ENCODE data around the gene KDM5D. TPM values are rescaled to one million over a fixed set of nuclear protein-coding genes. Genes with fewer than 3 reads are reported as not detected.

Gene KDM5D
- total and polyA plus RNA-seq, 2 of the 8 experiments (the other 6 are each of a cell fraction or from before 2014, with no cell fraction given) = 21.9 to 24.4 TPM

DNA sequence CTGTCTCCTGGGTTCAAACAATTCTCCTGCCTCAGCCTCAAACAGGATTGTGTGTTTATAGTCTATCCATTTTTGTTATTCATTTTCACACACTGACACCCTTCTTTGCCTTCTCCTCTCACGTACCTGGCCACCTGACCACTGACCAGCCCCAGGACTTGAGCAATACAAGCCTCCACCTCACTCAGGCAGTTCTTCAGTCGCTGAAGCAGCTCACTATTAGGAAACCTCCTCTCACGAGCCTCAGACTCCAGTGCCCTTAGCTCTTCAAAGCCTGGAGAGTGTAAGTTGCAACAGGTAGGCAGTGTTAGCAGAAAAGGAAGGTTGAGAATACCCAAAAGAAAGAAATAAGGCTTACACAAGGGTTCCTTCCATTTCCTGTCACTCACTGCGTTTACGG is 29.3 kb downstream of the KDM5D start:
- no peak overlapping the region for H3K18ac ChIP-seq (ENCODE audit: extremely low read depth, low read length)
- DNase-seq (ENCODE audit: low read depth in 1 of 2, low spot score in 2 of 2) (no peak), FAIRE-seq (no peak)
- H2AFZ ChIP-seq (ENCODE audit: low read length) = no peak overlapping the region
- H3K23ac ChIP-seq (ENCODE audit: insufficient read length) = no peak overlapping the region
- no peak overlapping the region for H2BK12ac ChIP-seq (ENCODE audit: low read depth, low read length)
- no peak overlapping the region for H3K9ac ChIP-seq (replicated peaks in 1 of 4; ENCODE audit: extremely low read depth in 1 of 4, low read depth in 3 of 4, low read length in 3 of 4)
- ChIA-PET POLR2A (ENCODE audit: partially characterized antibody) (interaction anchor here (0.8 kb wide), 1 partner anchor 9 kb away, joined by 3 read pairs; no protein-coding TSS in a partner anchor), CTCF (ENCODE audit: partially characterized antibody) (no interaction called here)
- H3K4me1 ChIP-seq (replicated peaks in 1 of 4; ENCODE audit: control insufficient read depth in 3 of 4, insufficient read depth in 4 of 4, low read length in 3 of 4) = no peaks in the 10 kb centered on the region
- no peaks in the 10 kb centered on the region for H3K23me2 ChIP-seq (ENCODE audit: low read depth, low read length)
- no peak overlapping the region for H3K4me2 ChIP-seq (ENCODE audit: insufficient read depth in 1 of 2, low read depth in 2 of 2, low read length in 2 of 2)
- H3K79me2 ChIP-seq (ENCODE audit: control insufficient read depth in 1 of 2, insufficient read depth in 2 of 2, low read length in 2 of 2) = no peaks in the 10 kb centered on the region
- no peak overlapping the region for H3K4me3 ChIP-seq (ENCODE audit: extremely low read depth in 1 of 4, insufficient read depth in 2 of 4, low read depth in 3 of 4, low read length in 4 of 4)
- no peak overlapping the region for H2BK120ac ChIP-seq (replicated peaks; ENCODE audit: low read depth, low read length)
- H2BK20ac ChIP-seq (ENCODE audit: low read length) = no peak overlapping the region
- H3K9me3 ChIP-seq (ENCODE audit: insufficient read depth in 2 of 2, low read depth in 1 of 2, low read length in 1 of 2) = no peaks in the 10 kb centered on the region
- no peak overlapping the region for H4K5ac ChIP-seq (ENCODE audit: insufficient read length, low read depth, low read length)
- H2BK5ac ChIP-seq (ENCODE audit: low read depth, low read length) = no peak overlapping the region
- no peak overlapping the region for H4K91ac ChIP-seq (replicated peaks; ENCODE audit: insufficient read length, low read length)
- H4K8ac ChIP-seq (ENCODE audit: extremely low read depth, insufficient read depth, low read length) = no peak overlapping the region
- H2BK15ac ChIP-seq (ENCODE audit: low read length) = no peak overlapping the region
- H3K36me3 ChIP-seq (ENCODE audit: control insufficient read depth in 2 of 4, insufficient read depth in 4 of 4, low read length in 3 of 4) = peaks cover 0 to 24% (median 21%) of the 10 kb centered on the region in 4 experiments; a peak in 7 of 8 replicates
- no peak overlapping the region for H3K56ac ChIP-seq (replicated peaks; ENCODE audit: insufficient read length, low read depth, low read length)
- H3K79me1 ChIP-seq (ENCODE audit: low read depth, low read length) = no peaks in the 10 kb centered on the region
- no peak overlapping the region for H3K14ac ChIP-seq (ENCODE audit: insufficient read length)
- H3K27ac ChIP-seq (ENCODE audit: low read depth, low read length) = no peak overlapping the region
- TF ChIP-seq SP2 (IDR thresholded peaks at IDR 0.05; ENCODE audit: low read length) (no peak), MAFK (IDR thresholded peaks at IDR 0.05; ENCODE audit: low read depth, low read length) (no peak), ZNF274 (IDR thresholded peaks at IDR 0.05; ENCODE audit: borderline replicate concordance, extremely low read depth, low read length) (no peak), CBX5 (IDR thresholded peaks at IDR 0.05; ENCODE audit: low read depth, low read length) (no peak), RNF2 (IDR thresholded peaks at IDR 0.05; ENCODE audit: borderline replicate concordance, low read depth, low read length, missing control alignments, poor library complexity, severe bottlenecking) (no peak)
- no peaks in the 10 kb centered on the region for H3K27me3 ChIP-seq (replicated peaks in 1 of 4; ENCODE audit: control insufficient read depth in 3 of 4, extremely low read depth in 1 of 4, insufficient read depth in 3 of 4, low read length in 3 of 4)
- H2AK5ac ChIP-seq (ENCODE audit: low read depth, low read length) = no peak overlapping the region
- 100% methylated on average over 1 of the region's 5 CpGs; no CpG with 5 or more reads in 1 of the 2 experiments for WGBS, 2 experiments (ENCODE audit: extremely low coverage in 1 of 2, insufficient coverage in 1 of 2, insufficient read length in 1 of 2, insufficient replicate concordance in 2 of 2, low coverage in 1 of 2, low lambda C conversion rate in 2 of 2, missing lambda C conversion rate in 1 of 2)
- no peak overlapping the region for H3K4ac ChIP-seq (replicated peaks; ENCODE audit: insufficient read length, low read depth, low read length)
- no peaks in the 10 kb centered on the region for H4K20me1 ChIP-seq (replicated peaks in 1 of 2; ENCODE audit: control insufficient read depth in 1 of 2, insufficient read depth in 2 of 2, low read length in 2 of 2)
